ENCODE data around the gene CEP170B.
"Not testable (repeated sequence)": the region's sequence is repeated elsewhere in the genome, so short reads cannot be mapped to it uniquely, and the experiment has no call there.

Gene CEP170B

DNA sequence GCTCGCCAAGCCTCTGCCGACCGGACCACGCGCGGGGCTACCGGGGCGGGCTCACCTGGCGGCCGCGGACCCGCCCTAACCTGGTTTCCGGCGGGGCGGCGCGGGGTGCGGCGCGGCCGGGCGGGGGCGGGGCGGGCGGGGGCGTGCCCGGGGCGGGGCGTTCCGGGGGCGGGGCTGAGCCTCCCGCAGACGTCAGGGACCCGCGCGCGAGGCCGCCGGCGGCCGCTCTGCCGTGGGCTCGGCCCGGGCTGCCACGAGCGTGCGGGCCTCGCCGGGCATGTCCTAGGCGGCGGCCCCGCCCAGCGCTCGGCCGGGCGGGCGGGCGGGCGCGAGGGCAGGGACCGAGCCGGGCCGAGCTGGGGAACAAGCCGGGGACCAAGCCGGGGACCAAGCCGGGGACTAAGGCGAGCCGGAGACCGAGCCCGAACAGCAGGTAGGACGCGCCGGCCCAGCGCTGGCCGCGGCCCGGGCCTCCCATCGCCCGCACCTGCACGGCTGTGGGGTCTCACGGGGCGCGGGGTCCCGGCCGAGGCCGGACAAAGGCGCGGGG lies at the start of gene CEP170B:
Gene CEP170B (plus strand): TSS at position 188 of the 550 bp plus-strand sequence. CDS start 3,183 bp downstream, outside the sequence.
- in situ Hi-C loops (cut with MboI; ENCODE audit: low sequenced_read_pairs), result no loop called here

- in situ Hi-C loops (cut with MboI; ENCODE audit: low sequenced_read_pairs), result no loop called here
Measured at GRCh38 chr14:104816616-104816884, 48.5 kb upstream of the CEP170B start.

DNA sequence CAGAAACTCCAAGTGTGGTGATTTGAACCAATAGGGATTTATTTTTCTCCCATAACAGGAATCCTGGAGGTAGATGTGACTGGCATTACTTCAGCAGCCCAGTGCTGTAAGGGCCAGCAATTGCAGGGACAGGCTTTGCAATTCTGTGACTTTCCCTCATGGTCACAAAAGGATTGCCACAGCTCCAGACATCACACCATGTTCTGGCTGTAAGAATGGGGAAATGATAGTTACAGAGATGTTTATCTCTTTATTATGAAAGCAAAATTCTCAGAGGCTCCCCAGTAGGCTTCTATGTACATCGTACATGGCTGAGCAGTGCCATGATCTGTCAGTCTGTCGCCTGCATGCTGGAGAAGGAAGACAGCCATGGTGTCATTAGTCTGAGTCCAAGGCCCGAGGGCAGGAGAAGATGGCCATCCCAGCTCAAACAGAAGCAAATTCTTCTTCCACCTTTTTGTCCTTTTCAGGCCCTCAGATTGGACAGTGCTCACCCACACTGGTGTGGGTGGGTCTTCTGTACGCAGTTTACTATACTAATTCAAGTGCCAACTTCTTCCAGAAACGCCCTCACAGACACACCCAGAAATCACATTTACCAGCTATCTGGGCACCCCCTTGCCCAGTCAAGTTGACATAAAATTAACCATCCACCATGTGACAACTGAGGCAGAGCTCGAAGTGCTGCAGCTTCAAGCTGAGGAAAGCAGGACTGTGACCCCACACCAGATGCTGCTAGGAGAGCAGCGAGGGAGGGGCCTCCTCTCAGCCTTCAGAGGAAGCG lies 46.9 kb upstream of the CEP170B start:
- in situ Hi-C loops (cut with MboI; ENCODE audit: low sequenced_read_pairs), result no loop called here

DNA sequence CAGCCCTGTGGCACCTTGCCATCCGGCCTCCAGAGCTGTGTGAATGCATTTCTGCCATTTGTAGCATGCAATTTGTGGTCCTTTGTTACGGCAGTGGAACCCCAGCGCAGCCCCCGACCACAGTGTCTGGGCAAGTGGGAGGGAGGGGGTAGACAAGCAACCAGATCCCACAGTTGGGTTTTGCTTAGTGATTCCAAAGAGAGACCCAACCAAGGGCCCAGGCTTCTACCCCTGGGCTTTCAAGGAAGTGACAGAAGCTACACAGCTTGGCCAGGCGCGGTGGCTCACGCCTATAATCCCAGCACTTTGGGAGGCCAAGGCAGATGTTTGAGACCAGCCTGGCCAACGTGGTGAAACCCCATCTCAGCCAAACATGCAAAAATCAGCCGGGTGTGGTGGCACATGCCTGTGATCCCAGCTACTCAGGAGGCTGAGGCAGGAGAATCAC lies 46.3 kb upstream of the CEP170B start:
- in situ Hi-C loops (cut with MboI; ENCODE audit: low sequenced_read_pairs), result no loop called here

DNA sequence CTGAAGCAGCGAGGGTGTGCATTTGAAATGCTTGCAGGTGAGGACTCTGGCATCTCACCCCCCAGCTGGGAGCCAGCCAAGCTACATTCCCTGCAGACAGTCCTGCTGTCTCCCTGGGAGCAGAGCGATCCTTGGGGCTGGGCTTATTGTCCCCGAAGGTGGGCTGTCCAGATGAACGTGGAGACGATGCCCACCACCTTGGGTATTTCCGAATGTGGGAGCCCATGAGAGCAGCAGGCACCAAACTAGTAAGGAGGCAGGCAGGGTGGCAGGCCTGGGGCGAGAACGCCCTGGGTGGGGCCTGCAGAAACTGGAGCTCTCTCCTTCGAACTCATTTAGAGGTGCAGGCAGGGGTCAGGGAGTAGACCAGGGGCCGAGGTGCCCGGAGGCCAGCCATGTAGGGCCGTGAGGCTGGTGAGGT lies 45.7 kb upstream of the CEP170B start:
- in situ Hi-C loops (cut with MboI; ENCODE audit: low sequenced_read_pairs), result no loop called here

- in situ Hi-C loops (cut with MboI; ENCODE audit: low sequenced_read_pairs), result no loop called here
Measured at GRCh38 chr14:104820669-104821228, 44.3 kb upstream of the CEP170B start.

GRCh38 chr14:104821229-104821945 lies 43.7 kb upstream of the CEP170B start:
- in situ Hi-C loops (cut with MboI; ENCODE audit: low sequenced_read_pairs), result no loop called here

DNA sequence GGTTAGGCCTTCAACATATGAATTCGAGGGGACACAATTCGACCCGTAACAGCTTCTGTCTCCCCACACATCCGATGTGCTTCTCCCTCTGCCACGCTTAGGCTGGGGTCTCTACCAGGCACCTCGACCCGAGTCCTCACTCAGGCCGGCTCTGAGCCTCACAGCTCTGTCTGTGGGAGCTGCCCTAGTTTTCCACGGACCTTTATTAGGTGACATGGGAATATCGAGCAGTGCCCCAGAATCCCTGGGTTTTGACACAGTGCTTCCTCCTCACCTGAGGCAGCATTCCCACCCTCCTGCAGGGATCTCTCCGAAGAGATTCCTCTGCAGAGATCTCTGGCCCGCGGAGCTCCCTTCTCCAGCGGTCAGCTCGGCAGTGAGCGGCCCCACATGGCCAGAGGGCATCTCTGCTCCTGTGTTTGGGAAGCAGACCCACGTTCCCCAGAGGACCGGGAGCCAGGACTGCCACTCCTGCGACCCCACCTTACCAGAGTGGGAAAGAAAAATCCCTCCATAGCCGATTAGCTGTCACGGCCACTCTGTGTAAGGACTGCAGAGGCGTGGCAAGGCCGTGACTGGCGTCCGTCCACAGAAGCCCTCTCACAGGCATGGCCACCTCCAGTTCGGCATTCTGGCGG lies 43.0 kb upstream of the CEP170B start:
- in situ Hi-C loops (cut with MboI; ENCODE audit: low sequenced_read_pairs), result no loop called here

- in situ Hi-C loops (cut with MboI; ENCODE audit: low sequenced_read_pairs), result no loop called here
Measured at GRCh38 chr14:104822821-104823615, 42.0 kb upstream of the CEP170B start.

GRCh38 chr14:104824353-104824997 lies 40.6 kb upstream of the CEP170B start:
- in situ Hi-C loops (cut with MboI; ENCODE audit: low sequenced_read_pairs), result no loop called here

GRCh38 chr14:104826189-104826860 lies 38.7 kb upstream of the CEP170B start:
- in situ Hi-C loops (cut with MboI; ENCODE audit: low sequenced_read_pairs), result no loop called here

GRCh38 chr14:104826861-104827176 lies 38.2 kb upstream of the CEP170B start:
- in situ Hi-C loops (cut with MboI; ENCODE audit: low sequenced_read_pairs), result no loop called here

DNA sequence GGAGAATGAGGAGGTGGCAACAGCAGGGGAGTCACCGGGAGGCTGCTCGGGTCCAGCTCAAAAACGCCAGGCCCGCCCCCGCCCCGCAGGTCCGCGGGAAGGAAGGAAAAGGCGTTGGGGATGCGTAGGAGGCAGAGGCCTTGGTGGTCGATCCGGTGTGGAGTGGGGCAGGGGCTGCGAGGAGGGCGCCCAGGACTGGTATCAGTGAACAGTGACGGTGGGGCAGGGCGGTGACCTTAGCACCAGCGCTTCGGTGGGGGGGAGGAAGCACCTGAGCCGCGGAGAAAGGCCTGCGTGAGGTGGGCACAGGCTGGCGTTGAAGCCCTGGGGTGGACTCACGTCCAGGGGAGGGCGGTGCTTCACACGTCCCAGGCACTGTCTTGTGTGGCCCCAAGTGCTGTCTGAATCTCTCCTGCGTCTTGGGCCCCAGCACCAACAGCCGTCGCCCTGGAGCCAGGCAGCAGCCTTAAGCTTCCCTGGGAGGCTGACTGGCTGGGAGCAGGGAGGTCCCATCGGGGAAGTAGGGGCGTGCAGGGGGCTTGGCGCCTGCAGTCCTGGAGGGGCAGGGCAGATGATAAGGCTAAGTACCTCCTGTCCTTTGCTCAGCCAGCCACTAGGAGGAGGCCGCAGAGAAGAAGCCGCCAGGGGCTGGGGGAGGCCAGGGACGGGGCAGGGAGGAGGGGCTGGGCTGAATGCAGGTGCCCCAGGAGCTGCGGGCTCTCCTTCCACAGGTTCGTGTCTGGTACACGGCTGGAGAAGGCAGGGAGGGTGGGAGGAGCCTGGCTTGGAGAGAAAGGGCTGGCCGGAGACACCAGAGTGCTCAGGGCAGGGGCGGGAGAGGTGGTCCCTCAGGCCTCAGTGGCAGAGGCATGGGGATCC lies 37.7 kb upstream of the CEP170B start:
- in situ Hi-C loops (cut with MboI; ENCODE audit: low sequenced_read_pairs), result no loop called here

- in situ Hi-C loops (cut with MboI; ENCODE audit: low sequenced_read_pairs), result no loop called here
Measured at GRCh38 chr14:104830781-104831180, 34.3 kb upstream of the CEP170B start.

DNA sequence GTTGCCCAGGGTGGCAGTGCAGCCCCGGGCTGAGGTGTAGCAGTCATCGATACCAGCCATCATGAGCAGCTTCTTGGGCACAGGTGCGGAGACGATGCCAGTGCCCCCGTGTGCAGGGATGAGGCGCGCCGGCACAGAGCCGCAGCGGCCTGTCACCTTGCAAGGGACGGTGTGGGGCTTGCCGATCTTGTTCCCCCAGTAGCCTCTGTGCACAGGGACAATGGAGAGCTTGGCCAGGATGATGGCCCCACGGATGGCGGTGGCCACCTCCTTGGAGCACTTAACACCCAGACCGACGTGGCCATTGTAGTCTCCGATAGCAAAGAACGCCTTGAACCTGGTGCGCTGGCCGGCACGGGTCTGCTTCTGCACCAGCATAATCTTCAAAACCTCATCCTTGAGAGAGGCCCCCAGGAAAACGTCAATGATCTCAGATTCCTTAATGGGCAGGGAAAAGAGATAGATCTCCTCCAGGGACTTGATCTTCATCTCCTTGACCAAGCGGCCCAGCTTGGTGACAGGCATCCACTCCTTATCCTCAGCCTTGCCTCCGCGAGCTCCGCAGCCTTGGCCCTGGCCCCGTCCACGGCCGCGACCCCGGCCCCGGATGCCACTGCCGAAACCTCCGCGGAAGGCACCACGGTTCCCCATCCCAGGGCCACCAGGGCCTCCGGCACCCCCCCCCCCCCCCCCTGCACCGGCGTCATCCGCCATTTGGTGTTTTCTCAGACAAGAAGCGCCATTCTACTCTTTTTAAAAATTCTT lies 28.7 kb upstream of the CEP170B start:
- in situ Hi-C loops (cut with MboI; ENCODE audit: low sequenced_read_pairs), result not testable (repeated sequence)

DNA sequence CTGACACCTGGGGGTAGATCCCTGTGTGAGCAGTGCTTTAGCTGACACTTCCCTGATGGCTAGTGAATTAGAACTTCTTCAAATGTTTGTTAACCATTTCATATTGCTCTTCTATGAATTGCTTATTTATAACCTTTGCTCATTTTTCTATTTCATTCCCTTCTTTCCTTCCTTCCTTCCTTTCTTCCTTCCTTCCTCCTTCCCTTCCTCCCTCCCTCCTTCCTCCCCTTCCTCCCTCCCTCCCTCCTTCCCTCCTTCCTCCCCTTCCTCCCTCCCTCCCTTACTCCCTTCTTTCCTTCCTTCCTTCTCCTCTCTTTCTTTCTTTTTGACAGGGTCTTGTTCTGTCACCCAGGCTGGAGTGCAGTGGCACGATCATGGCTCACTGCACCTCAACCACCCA lies 23.3 kb upstream of the CEP170B start:
- in situ Hi-C loops (cut with MboI; ENCODE audit: low sequenced_read_pairs), result no loop called here

GRCh38 chr14:104843006-104843405 lies 22.1 kb upstream of the CEP170B start:
- in situ Hi-C loops (cut with MboI; ENCODE audit: low sequenced_read_pairs), result no loop called here
